Ramos (cell line): Measurements from ENCODE around the gene PRKACA.

ENCODE experiments used
- in situ Hi-C: fragments of 300-500 bp; cut with MboI; formaldehyde crosslinking; loops from one replicate; pipeline ENCODE4 v1.14.3; 2022; ENCODE audit warnings: low sequenced_read_pairs; ENCODE audit not compliant: unreplicated experiment

The PRKACA gene

DNA sequence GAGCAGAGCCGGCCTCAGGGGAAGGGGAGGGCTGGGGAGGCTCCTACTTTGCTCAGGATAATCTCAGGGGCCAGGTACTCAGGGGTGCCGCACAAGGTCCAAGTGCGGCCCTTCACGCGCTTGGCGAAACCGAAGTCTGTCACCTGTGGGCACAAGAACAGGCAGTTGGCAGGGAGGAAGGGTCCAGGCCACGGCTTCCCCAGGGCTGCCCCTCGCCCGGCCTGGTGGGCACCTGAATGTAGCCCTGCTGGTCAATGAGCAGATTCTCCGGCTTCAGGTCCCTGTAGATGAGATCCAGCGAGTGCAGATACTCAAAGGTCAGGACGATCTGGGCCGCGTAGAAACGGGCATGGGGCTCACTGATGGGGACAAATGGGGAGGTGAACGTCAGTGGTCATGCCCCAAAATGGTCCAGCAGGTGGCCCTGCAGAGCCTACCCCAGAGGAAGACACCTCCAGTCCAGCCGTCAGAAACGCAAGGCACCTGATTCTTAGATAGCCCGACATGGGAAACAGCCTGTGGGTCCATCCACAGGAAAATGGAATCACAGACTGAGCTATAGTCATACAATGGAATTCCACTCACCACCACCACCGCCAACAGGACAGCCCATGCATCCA is 19.9 kb downstream of the PRKACA start:
- in situ Hi-C loops = no loop called here

DNA sequence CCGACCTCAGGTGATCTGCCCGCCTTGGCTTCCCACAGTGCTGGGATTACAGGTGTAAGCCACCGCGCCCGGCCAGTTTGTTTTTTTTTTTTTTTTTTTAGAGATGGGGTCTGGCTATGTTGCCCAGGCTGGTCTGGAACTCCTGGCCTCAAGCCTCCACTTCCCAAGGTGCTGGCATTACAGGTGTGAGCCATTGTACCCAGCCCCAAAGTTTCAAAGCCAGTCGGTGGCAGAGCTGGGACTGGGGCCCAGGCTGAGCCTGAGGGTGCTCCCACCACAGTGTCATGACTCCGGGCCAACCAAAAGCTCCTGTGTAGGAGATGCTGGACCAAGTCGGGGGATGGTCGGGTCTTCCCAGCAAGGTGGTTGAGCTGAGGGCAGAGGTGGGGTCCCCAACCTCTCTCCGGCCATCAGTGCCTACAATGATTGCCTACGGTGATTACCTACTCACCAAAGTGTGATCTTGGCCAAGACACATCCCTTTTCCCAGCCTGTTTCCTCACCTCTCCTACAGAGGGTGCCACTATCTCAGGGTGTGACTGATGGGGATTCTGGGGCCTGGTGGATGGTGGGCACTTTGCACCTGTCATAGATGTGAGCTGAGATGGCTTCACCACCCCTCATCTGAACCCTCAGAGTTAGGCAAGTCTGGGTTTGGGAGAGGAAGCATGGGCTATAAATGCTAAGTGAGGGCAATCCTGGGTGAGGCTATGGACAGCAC is 21.1 kb downstream of the PRKACA start:
- in situ Hi-C loops = no loop called here

DNA sequence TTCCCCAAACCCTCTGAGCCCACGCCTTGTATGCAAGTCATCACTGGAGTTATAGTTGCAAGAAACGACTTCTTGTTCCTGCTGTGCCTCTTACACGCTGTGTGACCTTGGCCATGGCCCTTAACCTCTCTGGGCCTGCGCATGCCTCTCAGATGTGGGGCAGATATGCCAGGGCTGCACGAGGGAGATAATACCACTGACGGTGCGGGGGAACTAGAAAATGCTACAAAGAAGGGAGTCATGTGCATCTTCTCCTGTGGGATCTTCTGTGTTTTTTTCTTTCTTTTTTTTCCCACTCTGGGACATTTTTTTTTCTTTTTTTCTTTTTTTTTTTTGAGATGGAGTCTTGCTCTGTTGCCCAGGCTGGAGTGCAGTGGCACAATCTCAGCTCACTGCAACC is 22.7 kb downstream of the PRKACA start:
- in situ Hi-C loops = no loop called here

DNA sequence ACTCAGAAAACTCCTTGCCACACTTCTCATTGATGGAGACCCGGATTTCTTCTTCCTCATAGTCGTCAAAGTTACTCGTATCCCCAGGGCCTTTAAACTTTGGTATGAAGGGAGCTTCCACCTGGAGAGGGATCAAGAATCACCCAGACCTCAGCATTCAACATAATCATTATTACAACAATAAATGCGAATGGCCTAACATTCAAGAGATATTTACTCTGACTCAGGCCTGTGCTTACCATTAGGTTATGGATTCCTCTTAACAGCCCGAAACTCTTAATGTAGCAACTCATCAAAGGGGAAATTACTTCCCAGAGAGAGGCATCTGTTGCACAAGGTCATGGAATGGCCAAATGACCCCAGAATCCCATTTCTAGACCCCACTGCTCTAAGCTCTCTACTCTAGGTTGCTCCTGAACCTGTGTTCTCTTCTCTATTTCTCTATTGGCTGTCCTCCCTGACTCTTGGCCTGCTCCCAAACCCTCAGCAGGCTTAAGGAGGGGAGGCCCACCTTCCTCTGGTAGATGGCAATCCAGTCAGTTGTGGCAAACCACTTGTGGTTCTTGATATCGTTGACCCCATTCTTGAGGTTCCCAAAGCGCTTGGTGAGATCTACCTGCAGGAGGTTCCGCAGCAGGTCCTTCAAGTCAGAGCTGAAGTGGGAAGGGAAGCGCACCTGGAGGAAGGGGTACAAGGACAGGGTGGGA is 24.3 kb downstream of the PRKACA start:
- in situ Hi-C loops = no loop called here

DNA sequence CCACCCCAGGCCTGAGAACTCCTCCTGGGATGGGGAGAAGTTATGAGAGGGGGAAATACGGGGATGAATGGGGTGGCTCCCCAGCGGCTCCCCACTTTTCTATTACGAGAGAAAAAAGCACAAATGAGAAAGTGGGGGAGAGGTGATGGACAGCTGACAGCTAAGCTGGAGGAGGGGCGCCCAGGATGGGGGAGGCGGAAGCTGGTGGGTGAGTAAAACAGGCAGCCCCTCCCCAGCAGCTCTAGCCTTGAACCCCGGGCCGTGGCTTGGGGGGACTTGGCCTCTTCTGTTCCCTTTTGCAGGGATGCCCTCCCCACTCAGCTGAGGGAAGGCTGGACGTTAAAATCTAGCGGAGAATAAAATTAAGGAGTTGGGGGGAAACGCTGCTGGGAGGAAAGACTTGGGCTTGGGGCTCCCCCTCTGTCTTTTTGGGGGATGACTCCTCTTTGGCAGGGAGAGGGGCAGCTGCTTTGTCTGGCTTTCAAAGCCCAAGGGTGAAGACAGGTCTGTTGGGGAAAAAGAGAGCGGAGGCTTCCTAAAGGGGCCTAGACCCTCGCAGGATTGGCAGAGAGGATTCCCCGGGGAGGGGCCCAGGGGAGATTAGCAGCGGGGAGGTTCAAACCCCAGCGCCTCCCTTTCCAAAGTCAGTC is 25.6 kb downstream of the PRKACA start:
- in situ Hi-C loops = no loop called here

DNA sequence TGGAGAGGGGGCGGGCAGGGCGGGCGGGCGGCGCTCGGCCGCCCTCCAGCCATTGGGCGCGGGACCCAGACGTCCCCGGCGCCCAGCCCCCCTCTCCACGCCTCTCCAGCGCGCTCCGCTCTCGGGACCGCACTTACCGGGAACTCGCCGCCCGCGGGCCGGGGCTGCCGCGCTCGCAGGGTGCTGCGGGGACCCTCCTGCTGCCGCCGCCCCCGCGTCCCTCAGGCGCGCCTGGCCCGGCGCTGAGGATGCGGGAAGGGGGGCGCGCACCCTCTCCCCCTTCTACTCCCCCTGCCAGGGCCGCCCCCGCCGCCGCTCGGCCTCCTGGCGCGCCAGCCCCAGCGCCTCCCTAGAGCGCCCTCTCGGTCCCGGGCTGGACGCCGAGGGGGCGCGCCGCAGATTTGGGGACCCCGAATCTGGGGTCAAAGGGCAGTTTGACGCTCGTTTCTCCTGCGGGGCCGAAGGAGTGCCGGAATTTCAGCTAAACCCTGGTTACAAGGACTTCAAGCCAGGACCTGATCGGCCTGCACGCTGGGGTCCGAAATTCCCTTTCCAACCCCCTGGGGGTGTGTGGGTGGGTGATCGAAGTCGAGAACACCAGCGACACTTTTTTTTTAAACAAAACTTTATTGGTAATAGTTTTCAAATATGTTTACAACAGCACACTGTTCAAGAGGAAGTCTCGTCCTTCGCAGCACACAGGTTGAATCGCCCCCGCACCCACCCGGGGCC is 26.3 kb downstream of the PRKACA start:
- in situ Hi-C loops = no loop called here

DNA sequence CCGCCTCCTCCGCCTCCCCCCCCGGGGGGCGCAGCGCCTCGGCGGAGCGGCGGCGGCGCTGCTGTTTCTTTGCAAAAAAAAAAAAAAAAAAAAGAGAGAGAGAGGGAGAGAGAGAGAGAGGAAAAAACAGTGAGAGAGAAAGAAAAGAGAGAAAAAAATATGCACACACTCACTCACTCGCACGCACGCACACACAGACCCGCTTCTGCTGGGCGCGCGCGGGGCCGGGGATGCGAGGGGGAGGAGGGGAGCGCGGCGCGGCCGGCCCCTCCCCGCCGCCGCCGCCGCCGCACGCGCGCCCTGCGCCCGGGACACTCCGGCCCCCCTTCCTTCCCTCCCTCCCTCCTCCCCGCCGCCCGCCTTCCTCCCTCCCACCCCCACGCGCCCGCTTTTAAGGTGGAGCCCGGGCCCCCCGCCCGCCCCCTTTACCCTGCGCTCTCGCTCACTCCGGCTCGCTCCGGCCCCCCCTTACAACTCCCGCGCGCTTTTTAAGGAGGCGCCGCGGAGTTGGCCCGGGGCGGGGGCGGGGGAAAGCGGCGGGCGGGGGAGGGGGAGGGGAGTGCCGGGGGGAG is 27.0 kb downstream of the PRKACA start, which contains the start of gene SAMD1:
SAMD1 (minus strand) TSS at position 243 of the 572 bp plus-strand sequence.
- in situ Hi-C loops = no loop called here

DNA sequence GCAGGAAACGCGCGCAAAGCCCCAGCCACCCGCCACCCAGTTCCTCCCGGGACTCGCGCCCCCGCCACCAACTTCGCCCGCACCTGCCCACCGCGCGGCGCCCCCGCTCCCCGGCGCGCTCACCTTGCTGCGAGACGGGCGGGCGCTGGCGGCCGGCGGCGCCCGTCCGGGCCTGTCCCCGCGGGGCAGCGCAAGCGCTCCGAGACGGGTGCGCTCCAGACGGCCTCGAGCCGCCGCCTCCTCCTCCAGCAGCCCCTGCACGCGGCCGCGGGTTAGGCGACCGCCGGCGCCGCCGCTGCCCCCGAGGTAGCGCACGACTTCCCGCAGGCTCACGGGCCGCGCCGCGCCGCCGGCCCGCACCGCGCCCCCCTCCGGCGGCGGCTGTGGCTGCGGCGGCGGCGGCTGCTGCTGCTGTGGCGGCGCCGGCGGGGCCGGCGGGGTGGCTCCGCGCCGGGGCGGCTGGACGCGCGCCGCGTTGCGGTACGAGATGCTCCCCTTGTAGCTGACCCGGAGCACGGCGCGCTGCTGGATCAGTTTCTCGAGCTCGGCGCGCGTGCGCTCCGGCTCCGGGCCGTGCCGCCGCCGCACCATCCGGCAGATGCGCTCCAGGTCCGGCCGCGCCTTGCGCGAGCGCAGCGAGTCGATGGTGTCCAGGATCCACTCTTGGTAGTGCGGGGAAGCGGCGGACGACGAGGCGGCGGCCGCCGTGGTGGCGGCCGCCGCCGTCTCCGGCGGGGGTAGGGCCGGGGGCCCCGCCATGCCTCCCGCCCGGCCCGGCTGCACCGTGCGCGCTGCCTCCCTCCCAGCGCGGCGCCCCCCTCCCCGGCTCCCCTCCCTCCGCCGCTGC is 27.7 kb downstream of the PRKACA start:
- in situ Hi-C loops = no loop called here

DNA sequence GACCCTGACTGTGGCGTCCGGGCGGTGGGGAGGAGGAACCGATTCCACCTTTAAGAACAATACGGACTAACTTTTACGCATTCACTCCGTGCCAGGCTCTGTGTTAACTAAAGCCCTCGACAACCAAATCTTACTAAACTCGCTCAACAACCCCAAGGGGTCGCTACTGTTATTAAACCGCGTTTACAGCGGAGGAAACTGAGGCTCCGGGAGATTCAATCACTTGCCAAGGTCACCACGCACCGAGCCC is 28.2 kb downstream of the PRKACA start:
- in situ Hi-C loops = no loop called here

DNA sequence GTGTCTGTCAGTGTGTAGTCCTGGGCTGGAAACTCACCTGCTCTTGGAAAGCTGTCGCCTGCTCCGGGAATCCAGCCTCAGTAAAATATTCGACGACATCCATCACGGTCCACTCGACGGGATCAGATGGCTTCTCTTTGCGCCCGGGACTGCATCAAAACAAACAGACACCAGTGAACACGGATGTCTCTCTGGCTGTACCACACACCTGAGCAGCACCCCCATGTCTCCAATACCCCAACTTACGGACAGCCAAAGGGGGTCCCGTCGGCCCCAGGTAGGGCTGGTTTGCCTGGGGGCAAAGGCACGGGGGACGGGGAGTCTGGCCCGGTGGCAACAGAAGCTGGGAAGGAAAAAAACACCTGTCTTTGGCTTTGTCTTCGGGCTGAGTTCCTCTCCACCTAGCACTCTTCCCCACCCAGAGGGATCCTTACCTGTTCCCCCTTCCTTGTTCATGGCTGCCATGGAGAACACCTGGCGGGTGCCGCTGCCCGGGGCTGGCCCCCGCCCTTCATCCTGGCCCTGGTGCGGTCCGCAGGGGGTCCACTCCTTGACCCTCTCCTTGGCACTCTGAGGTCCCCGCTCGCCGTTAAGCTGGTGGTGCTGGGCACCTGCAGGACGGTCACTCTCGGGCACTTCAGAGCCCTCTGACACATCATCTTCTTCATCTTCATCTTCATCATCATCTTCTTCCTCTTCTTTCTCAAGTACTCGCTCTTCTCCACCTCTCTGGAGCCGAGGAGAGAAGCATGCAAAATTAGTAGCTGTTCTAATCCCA is 28.7 kb downstream of the PRKACA start:
- in situ Hi-C loops = no loop called here

DNA sequence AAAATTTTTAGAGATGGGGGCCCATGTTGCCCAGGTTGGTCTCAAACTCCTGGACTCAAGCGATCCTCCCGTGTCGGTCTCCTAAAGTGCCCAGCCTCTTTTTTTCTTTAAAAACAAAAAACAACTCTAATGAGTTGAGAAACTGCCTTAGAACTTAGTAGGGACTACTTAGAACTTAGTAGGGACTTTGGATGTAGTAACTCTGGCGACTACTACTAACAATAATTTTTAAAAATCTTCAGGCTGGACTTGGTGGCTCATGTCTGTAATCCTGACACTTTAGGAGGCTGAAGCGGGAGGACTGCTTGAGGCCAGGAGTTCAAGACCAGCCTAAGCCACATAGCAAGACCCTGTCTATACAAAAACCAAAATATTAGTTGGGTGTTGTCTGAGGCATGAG is 31.5 kb downstream of the PRKACA start:
- in situ Hi-C loops = no loop called here

DNA sequence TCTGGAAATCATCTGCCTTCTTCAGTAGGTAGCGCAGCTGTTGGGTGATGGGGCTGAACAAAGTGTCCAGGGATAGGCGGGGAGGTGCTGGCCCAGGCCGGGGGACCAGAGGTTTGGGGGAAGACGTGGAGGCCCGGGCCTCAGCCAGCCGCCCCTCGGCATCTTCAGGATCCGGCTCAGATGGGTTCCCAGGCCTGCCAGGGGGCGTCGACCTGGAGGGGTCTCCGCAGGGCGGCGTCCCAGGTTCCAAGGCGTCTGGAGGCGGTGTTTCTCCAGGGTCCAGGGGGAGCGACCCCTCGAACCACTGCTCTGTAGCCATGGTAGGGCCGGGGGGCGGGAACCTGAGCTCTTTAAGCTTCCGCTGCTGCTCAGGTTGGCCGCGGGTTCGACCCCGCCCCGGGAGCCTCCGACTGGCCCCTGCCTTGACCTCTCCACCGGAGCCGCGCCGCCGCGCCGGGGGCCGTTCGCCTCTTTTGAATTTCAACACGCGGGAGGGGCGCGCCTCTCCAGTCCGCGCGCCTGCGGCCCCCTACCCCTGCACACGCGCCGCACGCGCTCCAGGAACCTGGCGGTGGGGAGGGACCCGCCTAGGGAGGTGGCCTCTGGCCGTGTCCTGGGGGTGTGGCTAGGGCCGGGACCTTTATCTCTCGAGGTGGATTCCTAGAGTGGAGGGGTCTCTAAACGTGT is 32.1 kb downstream of the PRKACA start, which contains the start of gene C19orf67:
C19orf67 (minus strand) TSS at position 475 of the 687 bp plus-strand sequence; CDS start at position 319, 156 bp downstream.
- in situ Hi-C loops = no loop called here

DNA sequence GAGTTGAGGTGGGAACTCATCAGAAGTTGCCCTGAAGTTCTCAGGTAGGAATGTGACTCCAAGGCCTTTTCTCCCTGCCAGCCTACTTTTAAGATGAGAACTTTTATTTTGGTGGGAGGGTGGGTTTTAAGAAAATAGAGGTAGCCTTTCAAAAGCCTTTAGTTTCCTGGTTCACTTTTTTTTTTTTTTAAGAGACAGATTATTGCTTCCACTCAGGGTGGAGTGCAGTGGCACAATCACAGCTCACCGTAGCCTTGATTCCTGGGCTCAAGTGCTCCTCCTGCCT is 34.9 kb downstream of the PRKACA start:
- in situ Hi-C loops = no loop called here

DNA sequence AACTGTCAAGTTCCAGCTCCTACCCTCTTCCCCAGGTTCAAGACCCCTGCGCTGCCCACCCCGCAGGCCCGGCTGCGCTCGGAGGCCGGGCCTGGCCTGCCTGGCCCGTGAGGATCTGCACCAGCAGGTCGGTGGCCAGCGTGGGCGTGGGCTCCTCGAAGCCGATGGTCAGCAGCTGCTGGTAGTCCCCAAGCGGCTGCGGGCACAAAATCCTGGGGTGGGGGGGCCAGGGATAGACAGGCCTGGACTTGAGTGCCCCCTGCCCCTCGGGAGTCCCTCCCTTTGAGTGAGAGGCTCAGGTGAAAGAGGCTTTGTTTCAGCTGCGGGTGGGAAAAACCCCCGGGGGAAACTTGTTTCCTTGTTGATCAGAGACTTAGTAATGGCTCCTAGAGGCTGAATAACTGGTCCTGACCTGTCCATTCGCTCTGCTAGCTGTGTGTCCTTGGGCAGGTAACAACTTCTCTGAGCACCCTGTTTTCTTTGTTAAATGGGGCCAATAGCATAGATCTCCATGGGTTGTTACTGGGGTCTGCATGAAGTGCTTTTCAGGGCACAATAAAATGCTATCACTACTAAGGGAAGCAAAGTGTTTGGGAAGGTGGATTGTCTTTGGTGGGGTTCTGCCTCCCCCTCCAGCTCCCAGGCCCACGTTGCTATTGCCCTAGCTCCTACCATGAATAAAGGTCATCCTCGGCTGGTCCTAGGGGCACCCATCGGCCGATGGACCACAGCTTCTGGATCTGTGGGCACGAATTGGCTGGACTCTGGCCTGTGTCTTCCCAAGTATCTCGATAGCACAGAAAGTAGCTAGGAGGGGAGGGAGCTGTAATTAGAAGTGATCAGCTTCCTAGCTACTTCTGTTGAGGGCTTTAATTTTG is 35.5 kb downstream of the PRKACA start:
- in situ Hi-C loops = no loop called here

DNA sequence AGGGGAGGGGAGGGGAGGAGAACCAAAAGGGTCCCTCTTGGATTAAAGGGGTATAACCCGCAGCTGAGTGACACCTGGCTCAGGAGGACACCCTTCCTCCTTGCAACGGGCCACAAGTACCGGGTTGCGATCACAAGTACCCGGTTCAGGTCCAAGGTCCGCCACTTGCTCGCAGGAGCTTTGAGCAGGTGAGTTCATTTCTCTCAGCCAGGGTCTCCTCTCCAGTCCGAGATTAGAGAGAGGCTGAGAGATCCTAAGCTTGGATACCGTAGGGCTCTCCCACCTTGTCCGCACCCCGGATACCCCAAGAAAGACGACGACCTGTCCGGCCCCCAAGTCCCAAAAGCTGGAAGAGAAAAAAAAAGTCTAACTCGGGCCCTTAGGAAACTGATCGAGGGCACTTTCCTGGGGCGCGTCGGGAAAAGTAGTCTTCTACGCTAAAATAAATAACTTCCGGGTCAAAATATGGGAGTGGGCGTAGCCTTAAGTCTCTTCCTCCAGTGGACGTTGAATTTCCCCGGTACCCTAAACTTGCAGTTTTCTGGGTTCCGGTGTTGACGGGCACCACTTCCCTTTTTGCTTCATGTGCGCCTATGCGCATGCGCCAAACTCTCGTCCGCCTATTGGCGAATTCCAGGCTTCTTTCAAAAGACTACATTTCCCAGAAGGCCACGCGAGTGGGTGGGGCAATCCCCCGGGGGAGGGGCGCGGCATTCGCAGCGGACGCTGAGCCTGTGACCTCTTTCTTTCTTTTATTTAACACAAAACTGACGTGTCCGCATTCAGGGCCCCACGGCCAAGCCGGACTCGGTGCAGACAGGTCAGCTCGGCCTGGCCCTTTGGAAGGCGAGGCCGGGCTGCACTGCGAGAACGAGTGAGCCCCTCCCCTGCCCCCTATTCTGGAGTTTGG is 36.4 kb downstream of the PRKACA start:
- in situ Hi-C loops = no loop called here

DNA sequence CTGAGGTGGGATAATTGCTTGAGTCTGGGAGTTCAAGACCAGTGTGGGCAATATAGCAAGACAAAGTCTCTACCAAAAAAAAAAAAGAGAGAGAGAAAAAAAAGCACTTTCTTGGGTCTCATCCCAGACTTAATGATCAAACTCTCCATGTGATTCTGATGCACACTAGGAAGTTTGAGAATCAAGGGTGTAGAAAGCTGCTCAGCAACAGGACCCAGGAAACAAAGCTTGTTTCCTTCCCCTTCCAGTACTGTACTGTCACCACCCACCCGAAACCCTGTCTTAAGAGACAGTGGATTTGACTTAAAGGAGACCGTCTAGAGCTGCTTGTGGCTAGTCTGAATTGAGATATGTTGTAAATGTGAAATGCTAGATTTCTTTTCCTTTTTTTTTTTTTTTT is 39.2 kb downstream of the PRKACA start:
- in situ Hi-C loops = loop anchor here (10.0 kb wide), 1 partner anchor 804 kb away; no protein-coding TSS in a partner anchor
